GM12875 (cell line): ENCODE measurements around the gene LTN1.
"Not testable (repeated sequence)": the region's sequence is repeated elsewhere in the genome, so short reads cannot be mapped to it uniquely, and the experiment has no call there.

Experiments
- H3K4me3 ChIP-seq: one replicate; pipeline ENCODE4 v1.5.1; 2011; ENCODE audit warnings: low read depth, low read length, control low read depth
- CTCF ChIP-seq: IDR thresholded peaks from 2 replicates; pipeline ENCODE4 v1.5.1; 2011; ENCODE audit warnings: low read depth, mild to moderate bottlenecking, control low read depth, inconsistent platforms, low read length, moderate library complexity, borderline replicate concordance; ENCODE audit not compliant: insufficient read depth

LTN1 gene

GRCh38 chr21:29007810-29008209, 15.1 kb upstream of the LTN1 start:
- TF ChIP-seq CTCF, result no peak
- no peak overlapping the region for H3K4me3 ChIP-seq

- no peak overlapping the region for H3K4me3 ChIP-seq
- TF ChIP-seq CTCF, result no peak
These were observed 14.5 kb upstream of the LTN1 start for GRCh38 chr21:29007135-29007534.

- no peak overlapping the region for H3K4me3 ChIP-seq
- no peak for TF ChIP-seq CTCF
These were observed 13.0 kb upstream of the LTN1 start for GRCh38 chr21:29005696-29006095.

- peak overlapping the region; percentile 81 for H3K4me3 ChIP-seq
- TF ChIP-seq CTCF, result no peak
These were observed 9.9 kb upstream of the LTN1 start for GRCh38 chr21:29002442-29003144.

- H3K4me3 ChIP-seq, result peak overlapping the region; percentile 45
- TF ChIP-seq CTCF, result no peak
These were observed 584 bp upstream of the LTN1 start for GRCh38 chr21:28993293-28993629.

GRCh38 chr21:28991861-28992525, 684 bp downstream of the LTN1 start:
- no peak for TF ChIP-seq CTCF
- H3K4me3 ChIP-seq, result peak overlapping the region; percentile 84

- not testable (repeated sequence) for H3K4me3 ChIP-seq
These were observed 4.5 kb downstream of the LTN1 start for GRCh38 chr21:28988146-28988545.
